Stimulated activated CD8-positive, alpha-beta memory T cell treated with anti-CD3 and anti-CD28 coated beads, Interleukin-7, amount 100 ng/mL, for 4 hours (primary cell): ENCODE measurements around the gene NCS1.
"Not testable (repeated sequence)": the region's sequence is repeated elsewhere in the genome, so short reads cannot be mapped to it uniquely, and the experiment has no call there.

Experiments
- DNase-seq, 2 donors: peaks; one replicate each; pipeline ENCODE4 v3.0.0-alpha.2; 2020; ENCODE audit warnings: low read depth in 2 of 2

NCS1 gene

DNA sequence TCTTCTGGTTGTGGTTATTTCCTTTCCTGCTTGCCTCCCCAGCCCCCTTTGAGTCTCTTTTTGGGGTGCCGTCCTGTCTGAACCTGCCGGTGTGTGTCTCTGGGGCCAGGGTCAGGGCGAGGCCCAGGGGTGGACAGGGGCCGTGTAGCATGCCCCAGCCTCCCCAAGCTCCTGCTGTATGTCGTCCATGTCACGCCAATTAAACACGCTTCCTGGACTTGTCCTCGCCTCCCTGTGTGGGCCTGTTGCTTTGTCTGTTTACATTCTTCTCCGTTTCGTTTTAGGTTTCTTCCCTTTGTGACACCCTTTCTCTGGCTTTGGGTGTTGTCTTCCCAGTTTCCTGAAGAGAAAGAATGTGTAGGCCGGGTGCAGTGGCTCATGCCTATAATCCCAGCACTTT lies 64.9 kb downstream of the NCS1 start:
- DNase-seq: no peak

DNA sequence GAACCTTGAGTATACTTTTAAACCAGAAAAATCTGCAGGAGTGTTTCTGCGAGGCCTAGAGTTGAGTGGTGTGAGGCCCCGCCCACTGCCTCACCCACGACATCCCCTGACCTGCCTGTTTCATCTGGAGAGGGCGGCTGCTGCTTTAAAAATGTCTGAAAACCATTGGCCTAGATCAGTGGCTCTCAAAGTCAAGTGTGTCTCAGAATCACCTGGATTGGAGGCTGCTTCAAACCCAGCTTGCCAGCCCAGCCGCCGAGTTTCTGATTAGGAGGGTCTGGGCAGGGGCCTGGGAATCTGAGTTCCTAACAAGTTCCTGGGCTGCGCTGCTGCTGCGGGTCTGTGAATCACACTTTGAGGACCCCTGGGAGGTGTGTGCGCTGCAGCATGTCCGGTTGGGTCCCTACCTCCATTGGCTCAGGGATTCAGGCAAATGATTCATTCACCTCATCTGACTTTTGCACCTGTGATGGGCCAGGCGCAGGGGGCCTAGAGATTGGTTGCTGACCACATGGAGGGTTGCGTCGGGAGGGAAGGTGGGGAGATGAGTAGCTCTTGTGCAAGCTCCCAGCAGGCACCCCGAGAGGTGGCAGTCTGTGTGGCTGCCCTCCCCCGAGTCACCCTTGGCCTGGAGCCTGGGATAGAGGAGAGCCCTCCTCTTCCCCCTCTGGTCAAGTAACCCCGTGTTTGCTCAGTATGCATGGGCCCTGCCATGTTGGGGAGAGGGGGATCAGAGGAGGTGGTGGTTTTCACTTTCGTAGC lies 65.7 kb downstream of the NCS1 start:
- DNase-seq: no peak

DNA sequence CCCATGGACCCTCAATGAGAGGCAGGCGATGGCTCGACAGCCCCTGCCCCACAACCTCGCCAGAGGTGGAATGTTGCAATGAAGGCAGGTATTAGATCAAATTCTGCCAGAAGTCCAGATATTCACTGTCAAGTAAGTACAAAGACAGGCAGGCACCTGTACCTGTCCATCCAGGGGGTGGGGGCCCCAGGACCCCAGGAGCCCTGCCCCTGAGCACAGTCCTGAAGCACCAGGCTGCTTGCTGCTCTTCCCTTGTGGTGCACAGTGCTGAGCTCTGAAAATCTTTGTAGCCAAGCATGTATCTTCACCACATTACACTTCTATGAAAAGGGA lies 67.1 kb downstream of the NCS1 start:
- DNase-seq: no peak

DNA sequence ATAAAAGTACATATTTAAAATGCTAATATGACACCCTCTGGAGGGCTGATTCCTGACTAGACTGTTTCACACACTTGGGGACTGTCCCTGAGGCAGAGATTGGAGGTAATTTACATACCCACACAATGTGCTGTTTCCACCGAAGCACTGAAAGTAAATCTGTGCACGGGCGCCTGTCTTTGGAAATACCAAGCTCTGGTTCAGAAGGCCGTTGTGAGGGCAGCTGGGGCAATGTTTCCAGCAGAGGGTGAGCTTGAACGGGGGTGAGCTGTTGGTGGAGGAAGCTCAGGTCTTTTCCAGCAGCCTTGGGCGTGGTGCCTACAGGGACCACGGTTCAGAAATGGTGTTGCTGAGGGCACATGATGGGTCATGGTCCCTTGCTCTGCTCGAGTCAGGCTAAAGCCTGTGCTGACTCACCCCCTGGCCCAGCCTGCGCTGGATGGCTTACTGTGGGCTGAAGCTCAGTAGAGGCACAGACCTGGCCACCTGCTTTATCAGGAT lies 67.6 kb downstream of the NCS1 start:
- DNase-seq: peak in 1 of 2 donors; percentile 29

DNA sequence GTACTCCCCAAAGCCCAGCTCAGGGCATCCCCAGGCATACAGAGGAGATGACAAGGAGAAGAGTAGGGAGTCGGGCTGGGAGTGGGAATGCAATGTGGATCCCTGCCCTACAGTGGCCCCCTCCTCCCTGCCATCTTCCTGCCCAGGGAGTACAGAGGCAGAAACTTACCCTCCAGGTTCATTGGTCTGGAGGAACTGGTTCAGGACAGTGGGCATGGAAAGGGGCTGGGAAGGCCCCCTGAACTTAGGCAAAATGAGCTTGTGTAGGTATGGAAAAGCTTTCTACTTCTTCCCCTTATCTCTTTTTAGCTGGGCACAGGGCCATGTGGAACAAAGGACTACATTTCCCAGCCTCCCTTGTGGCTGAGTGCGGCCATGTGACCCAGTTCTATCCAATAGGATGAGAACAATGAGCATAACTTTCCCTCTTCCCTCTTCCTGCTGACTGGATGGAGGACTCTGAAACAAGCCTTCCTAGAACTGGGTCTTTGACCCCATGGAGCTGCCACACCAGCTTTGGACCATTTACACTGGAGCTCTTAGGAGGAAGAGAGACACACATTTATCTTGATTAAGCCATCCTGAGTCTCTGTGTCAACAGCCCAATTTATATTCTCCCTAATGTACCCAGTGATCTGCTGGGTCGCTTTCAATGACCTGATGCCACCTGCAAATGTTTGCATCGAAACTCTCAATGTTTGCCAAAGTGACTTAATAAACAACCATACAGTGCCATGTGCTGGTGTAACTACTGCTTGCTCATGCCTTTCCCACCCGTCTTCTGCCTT lies 68.4 kb downstream of the NCS1 start:
- no peak for DNase-seq

DNA sequence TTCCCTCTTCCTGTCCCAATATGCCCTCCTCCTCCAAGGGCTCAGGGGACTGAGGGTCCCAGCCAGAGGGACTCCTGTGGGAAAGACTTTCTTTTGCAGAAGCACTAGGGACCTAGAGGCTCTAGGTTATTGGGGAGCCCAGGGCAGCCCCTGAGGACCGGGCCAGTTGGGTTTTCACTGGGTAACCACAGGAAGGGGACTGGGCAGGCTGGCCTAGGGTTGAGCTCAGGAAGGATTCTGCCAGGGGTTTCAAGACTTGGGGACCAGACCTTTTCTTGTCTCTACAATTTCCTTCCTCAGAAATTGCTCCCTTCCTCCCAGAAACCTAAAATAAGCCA lies 69.0 kb downstream of the NCS1 start:
- DNase-seq: no peak

DNA sequence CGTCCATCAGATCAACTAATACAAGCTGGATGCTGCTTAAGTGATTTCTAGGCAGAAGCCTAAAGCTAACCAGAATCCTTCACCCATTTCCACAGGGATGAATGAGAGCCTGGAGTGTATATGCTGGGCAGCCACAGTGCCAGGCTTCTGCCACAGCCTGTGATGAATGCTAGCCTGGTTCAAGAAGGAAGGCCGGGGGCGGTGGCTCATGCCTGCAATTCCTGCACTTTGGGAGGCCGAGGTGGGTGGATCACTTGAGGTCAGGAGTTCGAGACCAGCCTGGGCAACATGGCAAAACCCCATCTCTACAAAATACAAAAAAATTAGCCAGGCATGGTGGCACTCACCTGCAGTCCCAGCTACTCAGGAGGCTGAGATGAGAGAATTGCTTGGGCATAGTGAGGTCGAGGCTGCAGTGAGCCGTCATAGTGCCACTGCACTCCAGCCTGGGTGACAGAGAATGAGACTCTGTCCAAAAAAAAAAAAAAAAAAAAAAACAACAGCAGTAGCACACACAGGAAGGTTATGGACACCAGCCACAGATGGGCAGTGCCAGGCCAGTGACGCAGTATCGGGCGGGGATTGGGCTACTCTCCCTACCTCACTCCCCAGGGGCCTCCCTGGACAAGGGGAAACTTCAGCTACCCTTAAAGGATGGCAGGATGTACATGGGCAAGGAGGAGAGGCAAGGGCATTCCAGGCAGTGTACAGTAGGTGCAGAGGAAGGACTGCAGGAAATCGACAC lies 70.2 kb downstream of the NCS1 start:
- DNase-seq: no peak

DNA sequence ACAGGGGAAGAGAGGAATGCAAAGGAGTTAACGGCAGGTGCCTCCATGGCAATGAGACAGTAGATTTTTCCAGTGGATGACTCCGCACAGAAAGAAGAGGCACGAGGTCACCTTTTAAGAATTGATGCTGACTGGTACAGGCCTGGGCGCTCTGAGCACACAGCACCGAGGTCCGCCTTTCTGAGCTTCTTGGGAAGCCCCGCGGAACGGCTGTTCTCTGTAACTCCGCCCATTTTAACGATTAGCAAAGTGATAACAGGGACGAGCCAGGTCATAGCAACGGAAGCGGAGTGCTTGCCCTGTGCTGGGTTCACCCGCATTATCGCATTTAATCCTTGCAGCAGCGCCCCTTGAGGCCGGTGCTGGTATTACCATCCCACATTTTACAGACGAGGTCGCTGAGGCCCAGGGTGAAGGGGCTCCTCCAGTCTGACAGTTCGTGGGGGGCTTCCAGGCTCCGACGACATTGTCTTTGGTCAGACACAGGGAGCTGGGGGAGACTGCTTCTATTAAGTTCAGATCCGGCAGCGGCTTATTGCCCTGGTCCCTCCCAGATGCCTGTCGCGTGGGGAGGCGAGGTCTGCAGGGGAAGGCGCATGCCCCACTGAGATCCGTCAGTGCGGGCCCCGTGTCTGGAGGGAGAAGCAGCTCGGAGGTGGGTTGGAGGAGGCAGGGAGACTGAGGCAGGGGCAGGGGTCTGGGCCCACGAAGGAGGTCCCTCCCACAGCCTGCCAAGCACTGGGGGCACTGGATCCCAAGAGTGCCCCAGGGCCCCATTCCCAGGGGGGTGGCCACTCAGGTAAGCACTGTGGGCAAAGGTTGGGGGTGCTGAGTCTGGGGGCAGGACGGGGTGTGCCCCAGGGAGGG lies 71.0 kb downstream of the NCS1 start:
- peak; percentile 60 to 72 for DNase-seq

DNA sequence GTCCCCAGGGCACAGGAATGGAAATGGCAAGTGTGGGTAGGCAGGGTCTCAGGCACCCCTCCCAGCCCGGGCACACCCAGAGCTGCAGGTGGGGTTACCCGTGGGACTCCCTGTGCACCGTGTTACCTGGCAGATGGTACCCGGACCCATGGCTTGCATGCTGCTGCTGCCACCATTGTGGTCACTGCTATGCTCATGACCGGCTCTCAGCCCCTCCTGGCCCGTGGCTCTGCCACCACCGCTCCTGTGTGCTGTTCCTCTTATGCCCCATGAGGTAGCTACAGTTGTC lies 71.6 kb downstream of the NCS1 start:
- DNase-seq: no peak

DNA sequence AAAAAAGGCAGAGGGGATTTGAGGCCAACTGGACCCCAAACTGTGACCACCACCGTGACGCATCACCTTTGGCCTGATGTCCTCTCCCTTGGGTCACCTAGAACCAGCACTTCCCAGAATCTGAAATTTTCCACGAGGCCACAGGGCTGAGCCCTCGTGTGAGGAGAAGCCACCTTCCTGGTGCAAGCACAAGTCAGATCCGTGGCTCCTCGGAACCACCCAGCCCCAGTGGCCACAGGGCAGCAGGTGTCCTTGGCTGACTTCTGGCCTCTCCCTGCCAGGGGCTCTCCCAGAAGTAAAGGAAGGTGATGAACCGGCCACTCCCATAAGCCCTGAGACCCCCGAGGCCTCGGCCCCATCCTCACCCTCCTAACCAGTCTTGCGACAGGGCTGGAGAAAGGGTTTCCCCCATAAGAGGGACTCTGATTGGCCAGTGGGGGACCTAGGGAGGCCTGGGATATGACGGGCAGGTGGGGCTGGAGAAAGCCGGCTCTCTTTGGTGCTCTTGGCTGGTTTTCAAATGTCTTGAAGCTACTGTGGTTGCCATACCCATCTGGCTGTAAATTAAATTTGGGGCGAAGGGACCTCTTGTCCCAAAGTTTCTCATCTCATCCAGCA lies 72.5 kb downstream of the NCS1 start:
- DNase-seq: no peak

DNA sequence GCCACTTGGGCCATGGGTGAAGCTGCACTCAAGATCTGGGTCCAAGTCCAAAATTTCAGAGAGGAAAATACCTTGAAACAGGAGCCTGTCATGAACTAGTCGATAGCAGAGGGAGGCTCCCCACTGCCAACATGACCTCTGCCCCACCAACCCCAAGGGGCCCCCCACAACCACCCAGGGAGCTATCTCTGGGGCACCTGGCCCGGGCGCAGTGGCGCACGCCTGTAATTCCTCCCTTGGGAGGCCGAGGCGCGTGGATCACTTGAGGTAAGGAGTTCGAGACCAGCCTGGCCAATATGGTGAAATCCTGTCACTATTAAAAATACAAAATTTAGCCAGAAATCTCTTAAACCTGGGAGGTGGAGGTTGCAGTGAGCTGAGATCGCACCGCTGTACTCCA lies 73.3 kb downstream of the NCS1 start:
- DNase-seq: no peak

DNA sequence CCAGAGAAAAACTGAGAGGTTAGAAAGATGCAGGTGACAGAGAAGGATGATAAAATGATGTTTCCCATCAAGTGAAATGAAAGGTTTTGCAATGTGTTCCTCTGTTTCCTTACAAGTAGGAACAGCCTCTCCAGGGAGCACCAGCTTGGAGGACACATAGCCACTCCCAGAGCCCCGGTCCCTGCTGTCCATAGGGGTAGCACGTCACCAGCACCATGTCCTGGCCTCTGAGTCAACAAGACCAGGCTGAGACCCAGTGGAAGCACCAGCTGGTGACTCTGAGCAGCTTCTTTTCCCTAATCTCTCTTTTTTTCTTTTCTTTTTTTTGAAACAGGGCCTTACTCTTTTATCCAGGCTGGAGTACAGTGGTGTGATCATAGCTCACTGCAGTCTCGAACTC lies 73.9 kb downstream of the NCS1 start:
- DNase-seq: no peak

DNA sequence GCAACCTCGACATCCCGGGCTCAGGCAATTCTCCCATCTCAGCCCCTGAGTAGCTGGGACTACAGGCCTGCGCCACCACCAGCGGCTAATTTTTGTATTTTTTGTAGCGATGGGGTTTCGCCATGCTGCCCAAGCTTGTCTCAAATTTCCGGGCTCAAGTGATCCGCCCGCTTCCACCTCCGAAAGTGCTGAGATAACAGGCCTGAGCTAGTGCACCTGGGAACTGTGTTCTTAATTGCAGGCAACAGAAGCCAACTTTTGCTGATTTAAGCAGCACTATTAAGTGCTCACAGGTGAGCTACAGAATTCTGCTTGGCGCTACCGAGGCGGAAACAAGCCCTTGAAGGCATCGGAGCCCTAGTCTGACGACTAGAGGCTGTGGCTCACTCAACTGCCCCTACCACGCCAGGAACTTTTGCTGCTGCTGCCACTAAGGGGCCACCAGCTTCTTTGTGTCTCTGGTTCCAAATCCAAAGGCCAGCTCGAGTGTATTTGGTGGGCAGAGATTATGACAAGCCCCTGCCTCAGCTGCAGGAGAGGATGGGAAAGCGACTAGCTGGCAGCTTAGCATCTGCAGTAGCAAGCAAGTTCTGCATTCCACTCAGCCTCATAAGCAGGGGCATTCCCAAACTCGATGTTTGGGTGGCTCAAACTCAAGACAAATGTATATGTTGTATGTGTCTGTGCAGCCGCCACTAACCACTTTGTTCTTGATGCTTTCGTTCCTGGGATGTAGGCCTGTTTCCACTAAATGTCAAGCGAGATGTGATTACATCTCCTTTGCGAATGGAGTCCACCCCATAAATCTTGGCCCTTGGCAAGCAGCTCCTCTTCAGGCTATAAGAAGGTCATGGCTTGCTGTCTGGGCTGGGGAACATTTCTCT lies 82.8 kb downstream of the NCS1 start:
- DNase-seq: no peak

DNA sequence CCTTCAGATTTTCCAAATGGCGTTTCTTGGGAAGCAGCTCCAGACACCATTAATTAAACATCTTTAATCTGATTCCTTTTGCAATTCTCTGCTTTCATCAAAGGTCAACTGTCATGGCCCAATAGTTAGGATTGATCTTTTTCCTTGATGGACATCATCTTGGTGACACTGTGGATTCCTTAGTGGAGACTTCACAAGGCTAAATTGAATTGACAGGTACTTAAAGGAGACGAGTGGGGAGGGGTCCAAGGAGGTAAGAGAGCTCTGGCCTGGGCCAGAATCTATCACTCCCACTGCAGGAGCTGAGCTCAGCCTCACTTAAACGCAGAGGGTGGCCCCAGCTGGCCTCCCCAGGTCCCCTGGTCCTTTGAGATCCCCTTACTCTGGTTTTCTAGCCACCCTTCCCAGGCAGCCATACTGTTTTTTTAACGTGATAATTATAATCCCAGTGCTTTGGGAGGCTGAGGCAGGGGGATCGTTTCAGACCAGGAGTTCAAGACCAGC lies 83.5 kb downstream of the NCS1 start:
- no peak for DNase-seq

DNA sequence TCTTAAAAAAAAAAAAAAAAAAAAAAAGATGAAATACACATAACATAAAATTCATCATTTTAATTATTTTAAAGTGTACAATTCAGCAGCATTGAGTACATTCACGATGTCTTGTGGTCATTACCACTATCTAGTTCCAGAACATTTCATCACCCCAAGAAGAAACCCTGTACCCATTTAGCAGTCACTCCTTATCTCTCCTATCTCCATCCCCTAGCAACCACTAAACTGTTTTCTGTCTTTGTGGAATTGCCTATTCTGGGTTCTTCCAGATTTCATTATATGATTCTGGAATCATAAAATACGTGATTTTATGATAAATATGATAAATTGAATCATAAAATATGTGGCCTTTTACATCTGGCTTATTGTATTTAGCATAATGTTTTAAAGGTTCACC lies 84.4 kb downstream of the NCS1 start:
- DNase-seq: no peak

DNA sequence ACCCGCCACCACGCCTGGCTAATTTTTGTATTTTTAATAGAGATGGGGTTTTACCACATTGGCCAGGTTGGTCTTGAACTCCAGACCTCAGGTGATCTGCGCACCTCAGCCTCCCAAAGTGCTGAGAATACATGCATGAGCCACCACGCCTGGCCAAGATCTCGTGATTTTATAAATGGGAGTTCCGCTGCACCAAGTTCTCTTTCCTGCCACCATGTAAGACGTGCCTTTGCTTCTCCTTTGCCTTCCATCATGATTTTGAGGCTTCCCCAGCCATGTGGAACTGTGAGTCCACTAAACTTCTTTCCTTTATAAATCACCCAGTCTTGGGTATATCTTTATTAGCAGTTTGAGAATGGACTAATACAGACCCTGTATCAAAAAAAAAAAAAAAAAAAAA lies 85.9 kb downstream of the NCS1 start:
- DNase-seq: not testable (repeated sequence)

DNA sequence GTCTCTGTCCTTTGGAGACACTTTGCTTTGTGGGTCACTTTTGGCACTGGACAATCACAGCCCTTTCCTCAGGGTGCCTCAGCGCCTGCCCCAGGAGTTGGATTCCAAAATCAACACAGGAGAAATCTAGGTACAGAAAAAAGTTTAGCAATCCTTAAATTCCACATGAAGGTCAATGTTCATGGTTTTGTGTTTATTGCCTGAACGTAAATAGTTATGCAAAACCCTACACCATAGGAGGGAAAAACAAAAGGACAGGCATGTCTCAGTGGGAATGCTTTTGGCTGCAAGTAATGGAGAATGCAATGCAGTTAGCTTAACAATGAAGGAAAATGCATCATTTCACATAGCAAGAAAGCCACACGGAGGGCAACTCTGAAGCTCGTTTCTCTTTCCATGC lies 86.8 kb downstream of the NCS1 start:
- DNase-seq: no peak

DNA sequence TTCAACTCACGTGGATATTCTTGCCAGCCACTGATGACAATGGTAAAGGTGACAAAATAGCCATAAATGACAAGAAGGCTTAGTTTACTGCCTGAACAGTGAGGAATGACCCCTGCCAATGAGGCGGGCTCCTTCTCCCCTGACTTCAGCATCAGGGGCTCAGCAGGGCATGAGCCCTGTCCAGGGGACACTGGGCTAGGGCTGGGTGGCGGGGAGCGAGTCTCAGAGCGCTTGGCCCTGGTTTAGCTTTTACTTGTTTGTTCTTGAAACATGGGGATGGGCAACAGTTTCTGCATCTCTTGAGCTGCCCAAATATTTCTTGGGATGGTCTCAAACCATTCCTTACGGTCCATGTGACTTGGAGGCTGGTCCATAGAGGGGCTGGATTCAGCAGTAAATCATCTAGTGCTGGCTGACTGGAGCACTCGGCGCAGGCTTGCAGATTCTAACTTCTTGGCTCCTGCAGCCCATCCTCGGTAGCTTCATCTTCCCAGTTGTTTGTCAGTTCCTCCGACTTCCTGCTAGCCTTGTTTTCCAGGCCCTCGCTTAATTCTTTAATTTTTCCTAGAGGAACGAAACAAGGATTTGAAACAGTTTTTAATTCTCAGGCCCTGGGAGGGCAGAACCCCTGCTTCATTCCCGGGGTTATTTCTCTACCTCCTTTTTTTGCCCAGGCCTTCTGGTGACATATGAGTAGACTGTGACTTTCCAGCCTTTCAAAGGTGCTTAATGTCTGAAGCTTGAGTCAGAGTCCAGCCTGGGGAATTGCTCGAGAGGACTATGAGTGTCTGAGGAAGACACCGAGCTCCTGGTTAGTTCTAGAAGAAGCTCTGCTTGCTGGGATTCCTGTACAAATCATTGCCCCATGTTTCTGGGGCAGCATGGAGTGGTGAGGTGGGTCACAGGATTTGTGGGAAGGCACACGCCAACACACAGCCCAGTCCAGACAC lies 88.9 kb downstream of the NCS1 start:
- no peak for DNase-seq

DNA sequence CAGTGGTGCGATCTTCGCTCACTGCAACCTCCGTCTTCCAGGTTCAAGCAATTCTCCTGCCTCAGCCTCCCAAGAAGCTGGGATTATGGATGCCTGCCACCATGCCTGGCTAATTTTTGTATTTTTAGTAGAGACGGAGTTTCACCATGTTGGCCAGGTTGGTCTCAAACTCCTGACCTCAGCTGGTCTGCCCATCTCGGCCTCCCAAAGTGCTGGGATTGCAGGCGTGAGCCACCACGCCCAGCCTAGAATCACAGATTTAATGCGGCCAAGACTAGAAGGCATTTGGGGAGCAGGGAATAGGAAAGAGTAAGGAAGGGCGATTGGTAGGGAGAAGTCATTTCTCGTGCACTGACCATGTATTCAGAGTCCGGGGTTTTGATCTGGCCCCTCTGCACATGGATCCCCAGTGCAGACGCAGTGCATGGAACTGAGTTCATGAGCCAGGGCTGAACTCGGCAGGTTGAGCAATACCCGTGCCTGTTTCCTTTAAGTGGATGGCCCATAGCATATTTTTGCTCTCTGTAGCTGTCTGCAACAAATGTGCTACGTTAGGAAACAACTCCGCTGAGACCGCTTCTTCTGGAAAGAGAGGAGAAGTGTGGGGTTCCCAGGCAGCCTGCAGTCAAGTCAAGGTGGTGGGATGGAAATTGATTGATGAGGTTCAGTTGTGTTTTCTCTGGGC lies 90.0 kb downstream of the NCS1 start:
- no peak for DNase-seq
